SU-DHL-6 (cell line): ENCODE results near the gene ARHGAP5.

Experiments
- H2AFZ ChIP-seq: fragments of 200-600 bp; sonication (generic); 2 replicates; pipeline ENCODE4 v1.6.1; 2014; ENCODE audit warnings: low read depth, mild to moderate bottlenecking, moderate library complexity, mixed read lengths, antibody characterized with exemption, low read length; ENCODE audit not compliant: severe bottlenecking
- H3F3A ChIP-seq: fragments of 200-600 bp; shearing (Covaris generic); 2 replicates; pipeline ENCODE4 v1.6.0; 2016; ENCODE audit warnings: antibody characterized with exemption, mild to moderate bottlenecking; ENCODE audit not compliant: insufficient read depth
- H3K27ac ChIP-seq: fragments of 200-600 bp; sonication (generic); 2 replicates; pipeline ENCODE4 v1.5.1; 2016; ENCODE audit warnings: low read depth, mild to moderate bottlenecking, low read length, moderate library complexity, mixed read lengths
- H3K27me3 ChIP-seq: fragments of 200-600 bp; sonication (generic), shearing (Covaris generic); 2 replicates; pipeline ENCODE4 v1.6.0; 2014; ENCODE audit warnings: mild to moderate bottlenecking, low read length
- H3K36me3 ChIP-seq: fragments of 200-600 bp; sonication (generic); 2 replicates; pipeline ENCODE4 v1.6.1; 2014; ENCODE audit warnings: mild to moderate bottlenecking, low read length, mixed read lengths
- H3K4me2 ChIP-seq: fragments of 300-600, 200-600 bp; shearing (Covaris generic), sonication (generic); 2 replicates; pipeline ENCODE4 v1.6.0; 2014; ENCODE audit warnings: low read length, low read depth, mild to moderate bottlenecking; ENCODE audit not compliant: poor library complexity, severe bottlenecking
- H3K4me3 ChIP-seq: fragments of 200-600 bp; sonication (generic); 2 replicates; pipeline ENCODE4 v1.5.1; 2014; ENCODE audit warnings: antibody characterized with exemption, low read length, mild to moderate bottlenecking, mixed read lengths; ENCODE audit not compliant: insufficient read depth, poor library complexity, severe bottlenecking
- H3K79me2 ChIP-seq: fragments of 200-600 bp; sonication (generic); 2 replicates; pipeline ENCODE4 v1.6.1; 2014; ENCODE audit warnings: mild to moderate bottlenecking, low read length, moderate library complexity; ENCODE audit not compliant: insufficient read depth
- H3K9ac ChIP-seq: fragments of 200-600 bp; sonication (generic); 2 replicates; pipeline ENCODE4 v1.7.0; 2014; ENCODE audit warnings: mild to moderate bottlenecking, low read length
- H3K9me2 ChIP-seq: fragments of 200-600 bp; sonication (generic); replicated peaks from 2 replicates; pipeline ENCODE4 v1.6.1; 2014; ENCODE audit warnings: low read length; ENCODE audit not compliant: insufficient read depth
- H3K9me3 ChIP-seq: fragments of 200-600 bp; sonication (generic); 2 replicates; pipeline ENCODE4 v1.6.1; 2014; ENCODE audit warnings: low read length, mixed read lengths; ENCODE audit not compliant: insufficient read depth
- H4K20me1 ChIP-seq: fragments of 200-600 bp; sonication (generic); 2 replicates; pipeline ENCODE4 v1.6.1; 2014; ENCODE audit warnings: low read depth, mild to moderate bottlenecking, antibody characterized with exemption, low read length, moderate library complexity, mixed read lengths
- EZH2phosphoT487 ChIP-seq: fragments of 200-600 bp; sonication (generic), shearing (Covaris generic); conservative IDR thresholded peaks from 2 replicates; pipeline ENCODE4 v1.6.1; 2018; ENCODE audit warnings: mild to moderate bottlenecking, antibody characterized with exemption, low read length, moderate library complexity, mixed read lengths
- TF ChIP-seq, protein P1 (sequence below): fragments of 200-600 bp; sonication (generic); IDR thresholded peaks from one replicate; pipeline ENCODE4 v1.5.1; 2017; ENCODE audit warnings: antibody characterized with exemption, mild to moderate bottlenecking, low read length, moderate library complexity; ENCODE audit not compliant: insufficient read depth, poor library complexity, severe bottlenecking

Gene ARHGAP5

DNA sequence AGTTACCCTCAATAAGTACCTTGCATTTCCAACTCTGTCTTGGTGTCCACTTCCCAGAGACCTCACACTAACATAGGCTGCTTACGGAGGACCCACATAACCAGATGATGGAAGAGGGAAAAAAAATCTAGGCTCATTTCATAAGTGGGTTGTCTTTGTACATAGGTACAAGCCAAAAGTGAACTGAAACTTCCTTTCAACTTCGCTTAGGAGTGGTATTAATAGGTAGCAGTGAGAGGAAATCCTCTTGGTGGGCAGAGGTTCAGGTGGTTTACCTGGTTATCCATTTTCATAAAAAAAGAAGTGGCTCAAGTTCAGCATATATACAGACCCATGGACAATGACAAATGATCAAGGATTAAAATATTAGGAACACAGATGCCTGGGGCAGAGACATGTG, 88.9 kb downstream of the ARHGAP5 start:
- Histone ChIP-seq H3K27ac (no peak overlapping the region), H3K9me2 (no peaks in the 10 kb centered on the region), H4K20me1 (no peaks in the 10 kb centered on the region), H3K9ac (no peak overlapping the region), H3K4me2 (no peak overlapping the region), H3K36me3 (no peaks in the 10 kb centered on the region), H3K79me2 (no peaks in the 10 kb centered on the region), H2AFZ (no peak overlapping the region), H3F3A (no peaks in the 10 kb centered on the region), H3K9me3 (no peaks in the 10 kb centered on the region), H3K4me3 (no peak overlapping the region), H3K27me3 (no peaks in the 10 kb centered on the region)
- no peak for TF ChIP-seq EZH2phosphoT487

DNA sequence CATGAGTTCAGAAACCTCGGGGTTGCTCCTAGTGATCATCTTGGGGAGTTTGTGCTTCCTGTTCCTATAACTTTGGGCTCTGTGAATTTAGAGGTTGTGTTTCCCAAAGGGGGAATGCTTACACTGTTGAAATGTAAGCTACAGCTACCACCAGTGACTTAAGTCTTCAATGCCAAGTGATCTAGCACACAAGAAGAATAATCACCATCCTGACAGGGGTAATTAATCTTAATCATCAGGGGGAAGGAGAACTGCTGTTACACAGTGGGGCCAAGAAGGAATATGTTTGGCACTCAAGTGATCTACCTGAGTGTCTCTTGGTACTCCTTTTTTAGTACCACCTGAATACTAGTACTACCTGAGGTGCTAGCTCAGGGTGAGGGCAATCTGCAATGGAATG, 89.8 kb downstream of the ARHGAP5 start:
- no peak overlapping the region for H3K4me3 ChIP-seq
- H4K20me1 ChIP-seq, result no peaks in the 10 kb centered on the region
- no peak overlapping the region for H3K9ac ChIP-seq
- H3F3A ChIP-seq, result no peaks in the 10 kb centered on the region
- no peaks in the 10 kb centered on the region for H3K79me2 ChIP-seq
- H3K27me3 ChIP-seq, result no peaks in the 10 kb centered on the region
- H3K4me2 ChIP-seq, result no peak overlapping the region
- TF ChIP-seq EZH2phosphoT487, result no peak
- TF ChIP-seq, protein P1, sequence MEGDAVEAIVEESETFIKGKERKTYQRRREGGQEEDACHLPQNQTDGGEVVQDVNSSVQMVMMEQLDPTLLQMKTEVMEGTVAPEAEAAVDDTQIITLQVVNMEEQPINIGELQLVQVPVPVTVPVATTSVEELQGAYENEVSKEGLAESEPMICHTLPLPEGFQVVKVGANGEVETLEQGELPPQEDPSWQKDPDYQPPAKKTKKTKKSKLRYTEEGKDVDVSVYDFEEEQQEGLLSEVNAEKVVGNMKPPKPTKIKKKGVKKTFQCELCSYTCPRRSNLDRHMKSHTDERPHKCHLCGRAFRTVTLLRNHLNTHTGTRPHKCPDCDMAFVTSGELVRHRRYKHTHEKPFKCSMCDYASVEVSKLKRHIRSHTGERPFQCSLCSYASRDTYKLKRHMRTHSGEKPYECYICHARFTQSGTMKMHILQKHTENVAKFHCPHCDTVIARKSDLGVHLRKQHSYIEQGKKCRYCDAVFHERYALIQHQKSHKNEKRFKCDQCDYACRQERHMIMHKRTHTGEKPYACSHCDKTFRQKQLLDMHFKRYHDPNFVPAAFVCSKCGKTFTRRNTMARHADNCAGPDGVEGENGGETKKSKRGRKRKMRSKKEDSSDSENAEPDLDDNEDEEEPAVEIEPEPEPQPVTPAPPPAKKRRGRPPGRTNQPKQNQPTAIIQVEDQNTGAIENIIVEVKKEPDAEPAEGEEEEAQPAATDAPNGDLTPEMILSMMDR, result no peak
- no peaks in the 10 kb centered on the region for H3K9me2 ChIP-seq
- H3K27ac ChIP-seq, result no peak overlapping the region
- no peaks in the 10 kb centered on the region for H3K9me3 ChIP-seq
- H3K36me3 ChIP-seq, result no peaks in the 10 kb centered on the region
- no peak overlapping the region for H2AFZ ChIP-seq

DNA sequence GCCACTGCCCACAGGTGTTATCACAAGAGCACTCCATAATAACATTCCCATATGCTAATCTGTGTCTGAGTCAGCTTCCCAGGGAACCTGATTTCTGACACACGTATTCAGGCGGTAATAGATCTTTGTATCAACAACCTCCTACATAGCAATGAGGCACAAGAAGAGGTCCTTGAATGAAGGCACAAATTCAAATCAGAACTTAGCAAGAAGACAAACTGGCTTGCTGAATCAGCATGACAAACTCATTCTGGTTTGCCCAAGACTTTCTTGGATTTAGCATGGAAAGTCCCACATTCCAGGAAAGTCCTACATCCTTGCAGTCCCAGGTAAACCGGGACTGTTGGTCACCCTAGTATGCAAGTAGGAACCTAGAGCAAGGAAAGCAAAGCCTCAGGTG, 90.8 kb downstream of the ARHGAP5 start:
- Histone ChIP-seq H3K27me3 (no peaks in the 10 kb centered on the region), H3K9me2 (no peaks in the 10 kb centered on the region), H3K9ac (no peak overlapping the region), H3F3A (no peaks in the 10 kb centered on the region), H3K36me3 (no peaks in the 10 kb centered on the region), H3K79me2 (no peaks in the 10 kb centered on the region), H3K9me3 (no peaks in the 10 kb centered on the region), H3K4me2 (no peak overlapping the region), H3K4me3 (no peak overlapping the region), H4K20me1 (no peaks in the 10 kb centered on the region), H2AFZ (no peak overlapping the region), H3K27ac (no peak overlapping the region)
- TF ChIP-seq, protein P1, result no peak
- TF ChIP-seq EZH2phosphoT487, result no peak

DNA sequence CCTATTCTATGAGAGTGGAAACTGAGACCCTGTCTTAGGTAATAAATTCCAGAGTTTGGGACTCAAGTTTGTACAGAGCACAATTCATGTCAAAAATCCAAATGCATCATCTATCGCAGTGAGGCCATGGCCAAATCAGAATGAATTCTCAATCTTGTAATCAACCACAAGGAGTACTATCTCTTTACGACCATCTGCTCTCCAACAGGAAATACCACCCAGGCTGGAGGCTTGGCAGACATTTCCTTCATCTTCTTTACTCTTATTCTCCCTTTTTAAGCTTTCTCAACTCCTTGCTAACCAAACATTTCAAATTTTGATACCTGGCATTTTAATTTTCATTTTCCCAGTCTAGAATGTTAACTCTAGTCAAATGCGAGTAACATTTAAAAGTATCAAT, 92.1 kb downstream of the ARHGAP5 start:
- Histone ChIP-seq H4K20me1 (no peaks in the 10 kb centered on the region), H3F3A (no peaks in the 10 kb centered on the region), H3K9me3 (no peaks in the 10 kb centered on the region), H3K4me3 (no peak overlapping the region), H3K36me3 (no peaks in the 10 kb centered on the region), H3K4me2 (no peak overlapping the region), H3K79me2 (no peaks in the 10 kb centered on the region), H3K27me3 (no peaks in the 10 kb centered on the region), H3K9me2 (no peaks in the 10 kb centered on the region), H2AFZ (no peak overlapping the region), H3K27ac (no peak overlapping the region), H3K9ac (no peak overlapping the region)
- TF ChIP-seq, protein P1, result no peak
- TF ChIP-seq EZH2phosphoT487, result no peak
